CMK (cell line): Measurements from ENCODE around the gene SEPTIN11.

Source experiments
- DNase-seq: peaks from one replicate; pipeline ENCODE4 v3.0.0-alpha.2; 2010; ENCODE audit warnings: low read depth

SEPTIN11 gene

GRCh38 chr4:76949276-76950051, at the start of gene SEPTIN11:
Gene SEPTIN11, plus strand, starts transcription at chr4:76949752. Its CDS starts 152 bp downstream, at chr4:76949904.
- peak; percentile 78 for DNase-seq

- no peak for DNase-seq
Observed at GRCh38 chr4:76902233-76902890, 47.2 kb upstream of the SEPTIN11 start.

DNA sequence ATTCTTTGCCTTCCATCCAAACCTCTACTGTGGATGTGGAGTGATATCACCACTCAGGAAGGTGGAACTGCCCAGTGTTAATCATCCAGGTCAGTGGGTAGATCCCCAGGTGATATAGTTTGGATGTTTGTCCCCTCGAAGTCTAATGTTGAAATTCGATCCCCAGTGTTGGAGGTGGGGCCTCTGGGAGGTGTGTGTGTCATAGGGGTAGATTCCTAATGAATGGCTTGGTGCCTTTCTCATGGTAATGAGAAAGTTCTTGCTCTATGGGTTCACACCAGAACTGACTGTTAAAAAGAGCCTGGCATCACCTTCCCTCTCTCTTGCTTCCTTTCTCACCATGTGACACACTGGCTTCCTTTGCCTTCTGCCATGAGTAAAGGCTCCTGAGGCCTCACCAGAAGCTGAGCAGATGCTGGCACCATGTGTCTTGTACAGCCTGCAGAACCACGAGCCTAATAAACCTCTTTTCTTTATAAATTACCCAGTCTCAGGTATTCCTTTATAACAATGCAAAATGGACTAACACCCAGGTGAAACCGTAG, 44.8 kb upstream of the SEPTIN11 start:
- no peak for DNase-seq

- DNase-seq: no peak
Observed at GRCh38 chr4:76905521-76905920, 44.0 kb upstream of the SEPTIN11 start.

DNA sequence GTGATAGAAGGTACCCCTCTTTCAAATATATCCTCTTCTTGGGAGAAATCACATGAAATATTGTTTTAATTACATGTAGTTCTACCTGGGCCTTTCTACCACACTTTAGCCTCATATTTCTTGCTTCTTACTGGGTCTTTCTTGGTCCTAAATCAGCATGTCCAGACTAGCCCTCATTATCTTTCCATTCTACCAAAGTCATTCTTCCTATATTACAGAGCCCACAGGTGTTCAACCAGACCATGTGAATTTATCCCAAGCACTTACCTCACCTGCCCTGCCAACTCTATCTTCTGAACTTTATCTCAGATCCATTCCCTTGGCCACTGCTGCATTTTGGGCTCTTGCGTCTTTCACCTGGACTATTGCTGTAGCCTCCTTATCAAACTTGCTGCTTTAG, 39.8 kb upstream of the SEPTIN11 start:
- no peak for DNase-seq

- no peak for DNase-seq
Observed at GRCh38 chr4:76920715-76921114, 28.8 kb upstream of the SEPTIN11 start.

DNA sequence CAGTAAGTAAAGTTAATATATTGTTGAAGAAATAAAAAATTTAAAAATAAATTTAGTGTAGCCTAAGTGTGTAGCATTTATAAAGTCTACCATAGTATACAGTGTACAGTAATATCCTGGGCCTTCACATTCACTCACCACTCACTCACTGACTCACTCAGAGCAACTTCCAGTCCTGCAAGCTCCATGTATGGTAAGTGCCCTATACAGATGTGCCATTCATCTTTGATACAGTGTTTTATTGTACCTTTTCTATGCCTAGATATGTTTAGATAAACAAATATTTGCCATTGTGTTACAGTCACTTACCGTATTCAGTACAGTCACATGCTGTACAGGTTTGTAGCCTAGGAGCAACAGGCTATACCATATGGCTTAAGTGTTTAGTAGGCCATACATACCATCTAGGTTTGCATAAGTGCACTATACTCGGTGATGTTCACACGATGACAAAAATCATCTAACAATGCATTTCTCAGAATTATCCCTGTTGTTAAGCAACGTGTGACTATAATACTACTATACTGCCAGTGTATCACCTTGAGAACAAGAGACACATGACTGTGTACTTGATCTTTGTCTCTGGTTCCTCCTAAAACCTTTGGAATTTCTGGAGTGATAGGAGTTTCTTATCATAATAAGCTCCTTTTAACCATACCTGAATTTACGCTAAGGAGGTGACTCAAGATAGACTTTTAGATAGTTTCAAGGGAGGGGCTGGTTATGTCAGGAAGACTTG, 25.8 kb upstream of the SEPTIN11 start:
- DNase-seq: no peak

DNA sequence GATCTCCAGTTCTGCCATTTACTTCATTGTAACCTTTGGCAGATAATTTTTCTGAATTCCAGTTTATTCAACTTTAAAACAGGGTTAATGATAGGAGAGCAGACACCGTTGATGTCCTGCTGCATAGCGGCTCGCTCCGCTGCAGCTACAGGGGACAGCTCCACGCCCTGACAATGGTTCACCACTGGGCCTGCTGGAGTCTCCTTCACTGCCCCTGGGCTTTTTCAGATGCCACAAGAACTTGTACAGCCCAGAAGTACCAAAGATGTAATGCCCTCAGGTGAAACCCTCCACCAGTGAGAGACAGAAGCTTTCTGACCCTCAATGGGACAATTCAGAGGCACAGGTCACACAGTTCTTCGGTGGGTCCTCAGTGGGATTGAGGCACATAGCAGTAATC, 22.7 kb upstream of the SEPTIN11 start:
- DNase-seq: no peak

DNA sequence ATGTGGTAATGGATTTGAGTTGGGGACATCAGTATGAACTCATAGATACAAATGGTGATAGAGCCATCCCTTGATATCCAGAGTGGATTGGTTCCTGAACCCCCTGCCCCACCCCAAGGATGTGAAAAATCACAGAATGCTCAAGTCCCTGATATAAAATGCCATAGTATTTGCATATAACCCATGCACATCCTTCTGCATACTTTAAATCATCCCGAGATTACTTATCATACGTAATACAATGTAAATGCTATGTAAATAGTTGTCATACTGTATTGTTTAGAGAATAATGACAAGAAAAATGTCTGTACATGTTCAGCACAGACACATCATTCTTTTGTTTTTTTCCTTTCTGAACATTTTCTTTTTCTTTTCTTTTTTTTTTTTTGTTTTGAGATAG, 18.9 kb upstream of the SEPTIN11 start:
- DNase-seq: no peak

DNA sequence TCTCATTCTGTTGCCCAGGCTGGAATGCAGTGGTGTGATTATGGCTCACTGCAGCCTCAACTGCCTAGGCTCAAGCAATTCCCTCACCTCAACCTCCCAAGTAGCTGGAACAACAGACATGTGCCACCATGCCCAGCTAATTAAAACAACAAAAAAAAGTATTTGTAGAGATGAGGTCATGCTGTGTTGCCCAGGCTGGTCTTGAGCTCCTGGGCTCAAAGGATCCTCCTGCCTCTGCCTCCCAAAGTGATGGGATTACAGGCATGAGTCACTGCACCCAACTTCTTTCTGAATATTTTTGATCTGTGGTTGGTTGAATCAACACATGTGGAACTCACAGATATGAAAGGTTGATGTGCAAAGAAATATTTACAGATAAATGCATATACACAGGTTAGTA, 18.5 kb upstream of the SEPTIN11 start:
- no peak for DNase-seq

DNA sequence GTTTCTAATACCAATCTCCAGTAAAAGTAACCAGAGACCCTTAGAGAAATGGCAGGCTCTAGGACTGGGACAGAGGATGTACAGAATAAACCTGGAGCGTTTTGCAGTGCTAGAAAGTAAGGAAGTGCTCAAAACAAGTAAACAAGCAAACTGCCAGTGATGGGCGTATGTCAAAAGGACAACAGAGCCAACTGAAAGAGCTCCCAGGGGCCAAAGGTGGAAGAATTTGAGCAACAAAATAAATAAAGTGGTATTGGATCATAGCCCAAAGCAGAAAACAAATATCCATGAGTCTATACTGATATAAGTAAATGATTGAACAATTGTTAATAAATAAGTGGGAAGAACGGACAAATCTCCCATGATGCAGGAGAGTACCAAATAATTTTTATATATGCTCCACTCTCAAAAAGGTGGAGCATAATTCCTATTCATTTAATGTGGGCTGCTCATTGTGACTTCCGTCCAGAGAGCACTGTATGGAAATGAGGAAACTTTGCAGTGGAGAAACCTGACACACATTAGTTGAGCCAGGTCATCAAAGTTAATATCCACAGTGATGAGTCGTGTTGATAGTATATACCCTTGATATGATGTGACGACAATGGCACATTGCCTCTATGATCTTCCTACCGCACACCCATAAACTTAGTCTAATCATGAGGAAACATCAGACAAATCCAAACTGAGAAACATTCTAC, 17.8 kb upstream of the SEPTIN11 start:
- DNase-seq: no peak

DNA sequence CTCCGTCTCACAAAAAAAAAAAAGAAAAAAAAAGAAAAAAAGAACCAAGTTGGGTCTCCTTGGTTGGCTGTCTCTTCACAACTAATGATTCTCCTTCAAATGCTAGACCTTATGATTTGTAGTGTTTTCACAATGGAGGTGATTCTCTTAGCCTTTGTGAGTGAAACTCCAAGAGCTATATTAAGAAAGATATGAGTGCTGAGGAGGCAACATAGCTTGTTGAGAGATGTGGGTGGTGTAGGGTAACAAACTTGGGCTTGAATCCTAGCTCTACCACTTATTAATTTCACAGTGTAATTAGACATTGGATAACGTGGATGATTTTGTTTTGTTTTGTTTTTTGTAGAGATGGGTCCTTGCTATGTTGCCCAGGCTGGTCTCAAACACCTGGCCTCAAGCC, 10.4 kb upstream of the SEPTIN11 start:
- no peak for DNase-seq

- DNase-seq: no peak
Observed at GRCh38 chr4:76943129-76943620, 6.4 kb upstream of the SEPTIN11 start.

DNA sequence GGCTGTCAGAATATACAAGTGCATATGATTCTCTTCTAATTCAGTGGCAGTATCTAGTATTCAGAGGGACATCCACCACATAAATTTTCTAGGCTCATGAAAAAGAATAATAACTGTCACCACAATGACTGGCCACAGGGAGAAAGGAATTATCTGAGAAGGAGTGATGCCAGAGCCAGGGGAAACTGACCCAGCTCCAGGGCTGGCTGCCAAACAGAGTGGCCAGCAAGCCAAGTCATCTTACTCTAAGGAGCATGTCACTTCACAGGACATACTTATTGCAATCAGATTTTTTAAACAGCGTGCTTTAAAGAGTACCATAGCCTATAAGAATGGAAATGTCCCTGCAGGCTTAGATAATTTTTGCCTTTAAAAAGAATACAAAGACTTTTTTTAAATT, 5.8 kb upstream of the SEPTIN11 start:
- DNase-seq: no peak

DNA sequence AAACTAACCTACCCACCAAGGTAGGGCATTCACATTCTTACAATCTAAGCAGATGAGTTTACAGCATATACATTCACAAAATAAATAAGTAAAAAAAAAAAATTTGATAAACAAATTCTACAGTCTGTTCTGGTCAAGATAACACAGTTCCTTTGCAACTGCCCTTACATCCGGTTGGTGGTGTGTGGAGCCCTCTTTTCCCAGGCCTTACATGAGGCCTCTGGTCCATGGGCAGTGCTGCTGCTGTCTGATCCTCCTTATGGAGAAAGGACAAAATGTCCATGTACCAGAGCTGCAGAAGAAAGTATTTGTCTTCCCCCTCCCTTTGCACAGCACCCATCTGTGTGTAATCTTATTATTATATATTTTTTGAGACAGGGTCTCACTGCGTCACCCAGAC, 2.2 kb upstream of the SEPTIN11 start:
- DNase-seq: peak; percentile 39

DNA sequence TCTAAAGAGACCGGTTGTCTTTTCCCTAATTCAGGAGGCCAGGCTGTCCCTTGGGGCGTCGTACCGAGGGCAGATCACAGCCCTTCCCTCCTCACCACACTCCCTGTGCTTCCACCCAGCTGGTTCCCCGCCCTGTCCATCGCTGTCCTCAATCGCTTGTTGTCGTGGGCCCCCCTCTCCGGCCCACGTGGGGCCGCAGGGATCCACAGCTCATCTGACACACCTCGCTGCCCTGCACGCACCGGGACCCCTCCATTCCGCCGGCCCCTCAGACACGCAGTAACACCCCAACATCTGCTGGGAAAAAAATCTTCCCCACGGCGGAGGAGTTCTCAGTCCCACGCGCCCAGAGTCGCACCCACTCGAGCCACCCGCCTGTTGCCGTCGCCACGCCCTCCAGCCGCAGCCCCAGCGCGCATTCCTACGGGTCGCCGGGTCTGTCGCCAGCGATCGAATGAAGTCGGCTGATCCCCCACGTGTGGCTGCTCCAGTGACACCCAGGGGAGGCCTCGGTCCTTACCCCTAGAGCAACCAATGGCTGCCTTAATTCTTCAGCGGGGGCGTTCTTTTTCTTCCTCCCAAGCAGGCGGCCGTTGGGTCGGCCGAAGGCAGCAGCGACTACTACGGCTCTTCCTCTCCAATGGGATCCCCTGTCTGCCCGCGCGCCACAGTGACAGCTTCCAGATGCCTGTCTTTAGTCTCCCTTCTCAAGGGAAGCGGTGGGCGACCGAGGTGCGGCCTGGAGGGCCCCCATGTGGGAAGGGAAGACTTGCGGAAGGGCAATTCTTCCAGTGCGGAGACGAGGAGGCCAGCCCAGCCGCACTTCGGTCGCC, 893 bp upstream of the SEPTIN11 start:
- peak; percentile 45 for DNase-seq

- DNase-seq: peak; percentile 43
Observed at GRCh38 chr4:76950052-76950955, 752 bp downstream of the SEPTIN11 start.

DNA sequence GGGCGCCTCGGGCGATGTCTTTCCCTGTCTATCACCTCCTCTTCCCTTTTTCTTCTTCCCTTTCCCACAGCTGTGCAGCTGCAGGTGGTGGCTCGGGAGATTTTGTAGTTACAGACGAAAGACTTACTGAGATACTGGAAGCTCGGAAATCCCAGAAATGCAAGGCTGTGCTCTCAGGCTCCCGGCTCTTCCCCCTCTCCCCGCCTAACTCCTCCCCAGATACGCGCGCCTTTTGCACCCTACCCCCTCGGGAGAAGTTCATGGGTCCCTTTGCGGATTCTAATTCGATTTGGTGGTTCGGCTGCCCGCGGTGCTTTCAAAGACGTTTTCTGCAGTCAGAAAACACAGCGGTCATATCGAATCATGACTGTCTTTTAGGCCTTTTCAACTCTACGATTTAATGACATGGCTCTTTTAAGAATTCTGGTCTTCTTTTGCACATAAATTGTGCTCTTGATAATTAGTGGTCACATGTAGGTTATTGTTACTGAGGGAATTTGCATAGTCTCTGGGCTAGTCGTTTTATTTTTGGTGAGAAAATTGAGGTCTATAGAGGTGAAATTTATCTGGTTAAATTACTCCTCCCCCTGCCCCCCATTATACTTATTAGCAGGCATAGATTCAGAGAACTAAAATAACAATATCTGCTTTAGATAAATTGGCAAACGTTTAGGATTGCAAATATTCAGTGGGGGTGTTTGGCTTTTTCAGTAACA, 1.6 kb downstream of the SEPTIN11 start:
- no peak for DNase-seq

- no peak for DNase-seq
Observed at GRCh38 chr4:76951672-76952010, 2.1 kb downstream of the SEPTIN11 start.
